Right kidney (tissue), 1 donor: ENCODE data around the gene INHBC.
A peak's percentile ranks its signal among the peaks of the same experiment; 100 is the strongest.

ENCODE experiments used
- DNase-seq: peaks from one replicate; pipeline ENCODE4 v3.0.0-alpha.2; 2016

The INHBC gene

GRCh38 chr12:57454566-57455373 is 20.2 kb downstream of the INHBC start, which contains the start of gene INHBE:
INHBE (plus strand) TSS chr12:57455307; CDS start chr12:57455537, 230 bp downstream.
- DNase-seq: no peak

- no peak for DNase-seq
These were observed 21.0 kb downstream of the INHBC start for GRCh38 chr12:57455374-57456144.

GRCh38 chr12:57456145-57456700 is 21.6 kb downstream of the INHBC start:
- DNase-seq: peak; percentile 56

GRCh38 chr12:57456737-57457490 is 22.3 kb downstream of the INHBC start:
- no peak for DNase-seq

GRCh38 chr12:57458665-57459054 is 24.1 kb downstream of the INHBC start:
- no peak for DNase-seq

GRCh38 chr12:57459055-57459749 is 24.6 kb downstream of the INHBC start:
- DNase-seq: peak; percentile 96

- DNase-seq: no peak
These were observed 25.3 kb downstream of the INHBC start, which contains the start of gene GLI1 for GRCh38 chr12:57459750-57460467. GLI1 (plus strand) TSS chr12:57459785; CDS start chr12:57463692, 3,907 bp downstream.

GRCh38 chr12:57460468-57460784 is 25.8 kb downstream of the INHBC start:
- peak; percentile 58 for DNase-seq

- no peak for DNase-seq
These were observed 26.3 kb downstream of the INHBC start for GRCh38 chr12:57460841-57461275.

GRCh38 chr12:57461276-57461916 is 26.8 kb downstream of the INHBC start:
- peak; percentile 82 for DNase-seq

- DNase-seq: peak; percentile 81
These were observed 27.3 kb downstream of the INHBC start for GRCh38 chr12:57461917-57462250.

- DNase-seq: peak; percentile 89
These were observed 27.8 kb downstream of the INHBC start for GRCh38 chr12:57462251-57462911.

- DNase-seq: no peak
These were observed 28.3 kb downstream of the INHBC start for GRCh38 chr12:57462912-57463253.

GRCh38 chr12:57464569-57464968 is 30.0 kb downstream of the INHBC start:
- no peak for DNase-seq

- DNase-seq: no peak
These were observed 30.6 kb downstream of the INHBC start for GRCh38 chr12:57465030-57465746.

- no peak for DNase-seq
These were observed 31.3 kb downstream of the INHBC start for GRCh38 chr12:57465747-57466505.

- DNase-seq: no peak
These were observed 32.8 kb downstream of the INHBC start for GRCh38 chr12:57467212-57467874.

- DNase-seq: no peak
These were observed 33.3 kb downstream of the INHBC start for GRCh38 chr12:57467915-57468314.
